ENCODE measurements around the gene BCOR.
A peak's percentile ranks its signal among the peaks of the same experiment; 100 is the strongest.

The BCOR gene

DNA sequence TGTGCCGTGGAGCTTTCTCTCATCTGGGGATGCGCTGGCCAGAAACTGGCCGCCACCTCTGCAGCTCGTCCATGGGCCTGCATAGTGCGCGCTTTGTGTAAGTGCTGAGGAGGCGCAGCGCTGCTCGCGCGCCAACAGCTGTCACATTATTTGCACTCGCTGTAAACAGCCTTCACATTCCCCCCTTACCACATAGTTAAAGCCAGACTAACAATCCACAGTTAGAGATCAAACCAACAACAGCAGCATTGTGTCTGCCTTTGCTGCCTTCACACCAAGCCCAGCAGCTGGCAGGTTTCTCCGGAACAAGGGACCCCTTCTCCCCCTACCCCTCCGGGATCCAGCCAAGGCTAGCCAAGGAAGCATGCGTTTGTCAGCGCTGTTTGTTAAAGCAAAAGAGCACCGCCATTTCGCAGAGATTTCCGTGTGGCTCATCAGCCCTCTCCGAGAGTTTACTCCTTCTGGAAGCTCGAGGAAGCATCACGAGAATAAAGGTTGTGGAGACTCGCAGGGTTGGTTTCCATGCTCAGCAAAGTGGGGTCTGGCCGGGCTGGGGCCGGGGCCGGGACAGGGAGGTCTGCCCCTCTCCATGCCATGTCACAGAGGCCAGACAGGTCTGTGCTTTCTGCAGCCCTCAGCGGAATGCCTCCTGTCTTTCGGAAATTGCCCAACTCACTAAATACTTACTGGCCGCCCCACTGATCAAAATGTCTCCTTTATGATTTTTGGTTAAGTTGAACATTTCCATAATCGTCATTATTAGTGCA lies 11.0 kb downstream of the BCOR start:
- Mint-ChIP-seq H3K36me3 (peaks cover 37% of the 10 kb centered on the region), H3K9me3 (no peaks in the 10 kb centered on the region), H3K4me1 (peaks cover 69% of the 10 kb centered on the region), H3K4me3 (no peak overlapping the region), H3K27ac (no peak overlapping the region)
- ATAC-seq (no peak), DNase-seq (ENCODE audit: low spot score in 2 of 2) (no peak)

GRCh38 chrX:40085714-40086113 lies 12.0 kb downstream of the BCOR start:
- Mint-ChIP-seq H3K4me3 (no peak overlapping the region), H3K9me3 (no peaks in the 10 kb centered on the region), H3K27ac (no peak overlapping the region), H3K4me1 (peaks cover 65% of the 10 kb centered on the region), H3K36me3 (peaks cover 37% of the 10 kb centered on the region)
- no peak for ATAC-seq
- no peak for DNase-seq (ENCODE audit: low spot score in 2 of 2)

- Mint-ChIP-seq H3K9me3 (no peaks in the 10 kb centered on the region), H3K4me3 (peak overlapping the region; percentile 64), H3K27ac (no peak overlapping the region), H3K4me1 (peaks cover 63% of the 10 kb centered on the region), H3K36me3 (peaks cover 41% of the 10 kb centered on the region)
- DNase-seq (ENCODE audit: low spot score in 2 of 2) (no peak), ATAC-seq (no peak)
Observed at GRCh38 chrX:40085102-40085551, 12.6 kb downstream of the BCOR start.

- H3K36me3 Mint-ChIP-seq, result peaks cover 47% of the 10 kb centered on the region
- ATAC-seq (no peak), DNase-seq (ENCODE audit: low spot score in 2 of 2) (no peak)
- H3K4me1 Mint-ChIP-seq, result peaks cover 64% of the 10 kb centered on the region
- H3K9me3 Mint-ChIP-seq, result no peaks in the 10 kb centered on the region
- no peak overlapping the region for H3K27ac Mint-ChIP-seq
- H3K4me3 Mint-ChIP-seq, result peak overlapping the region; percentile 64
Observed at GRCh38 chrX:40084471-40085101, 13.2 kb downstream of the BCOR start.

GRCh38 chrX:40083979-40084359 lies 13.8 kb downstream of the BCOR start:
- ATAC-seq (no peak), DNase-seq (ENCODE audit: low spot score in 2 of 2) (no peak)
- Mint-ChIP-seq H3K36me3 (peaks cover 51% of the 10 kb centered on the region), H3K9me3 (no peaks in the 10 kb centered on the region), H3K27ac (no peak overlapping the region), H3K4me1 (peaks cover 66% of the 10 kb centered on the region), H3K4me3 (peak overlapping the region; percentile 64)

GRCh38 chrX:40083120-40083978 lies 14.4 kb downstream of the BCOR start:
- H3K27ac Mint-ChIP-seq, result peak overlapping the region; percentile 64
- peak overlapping the region; percentile 64 for H3K4me3 Mint-ChIP-seq
- ATAC-seq, result peak; percentile 45
- DNase-seq (ENCODE audit: low spot score in 2 of 2), result no peak
- H3K9me3 Mint-ChIP-seq, result no peaks in the 10 kb centered on the region
- peaks cover 48% of the 10 kb centered on the region for H3K36me3 Mint-ChIP-seq
- H3K4me1 Mint-ChIP-seq, result peaks cover 61% of the 10 kb centered on the region

GRCh38 chrX:40082447-40083119 lies 15.2 kb downstream of the BCOR start:
- H3K4me3 Mint-ChIP-seq, result peak overlapping the region; percentile 20
- peak overlapping the region; percentile 64 for H3K27ac Mint-ChIP-seq
- no peaks in the 10 kb centered on the region for H3K9me3 Mint-ChIP-seq
- H3K4me1 Mint-ChIP-seq, result peaks cover 61% of the 10 kb centered on the region
- DNase-seq (ENCODE audit: low spot score in 2 of 2), result no peak
- peaks cover 53% of the 10 kb centered on the region for H3K36me3 Mint-ChIP-seq
- no peak for ATAC-seq

- DNase-seq (ENCODE audit: low spot score in 2 of 2), result no peak
- H3K4me1 Mint-ChIP-seq, result peaks cover 60% of the 10 kb centered on the region
- no peak for ATAC-seq
- no peak overlapping the region for H3K4me3 Mint-ChIP-seq
- H3K36me3 Mint-ChIP-seq, result peaks cover 57% of the 10 kb centered on the region
- H3K9me3 Mint-ChIP-seq, result no peaks in the 10 kb centered on the region
- no peak overlapping the region for H3K27ac Mint-ChIP-seq
Observed at GRCh38 chrX:40081679-40082068, 16.1 kb downstream of the BCOR start.

DNA sequence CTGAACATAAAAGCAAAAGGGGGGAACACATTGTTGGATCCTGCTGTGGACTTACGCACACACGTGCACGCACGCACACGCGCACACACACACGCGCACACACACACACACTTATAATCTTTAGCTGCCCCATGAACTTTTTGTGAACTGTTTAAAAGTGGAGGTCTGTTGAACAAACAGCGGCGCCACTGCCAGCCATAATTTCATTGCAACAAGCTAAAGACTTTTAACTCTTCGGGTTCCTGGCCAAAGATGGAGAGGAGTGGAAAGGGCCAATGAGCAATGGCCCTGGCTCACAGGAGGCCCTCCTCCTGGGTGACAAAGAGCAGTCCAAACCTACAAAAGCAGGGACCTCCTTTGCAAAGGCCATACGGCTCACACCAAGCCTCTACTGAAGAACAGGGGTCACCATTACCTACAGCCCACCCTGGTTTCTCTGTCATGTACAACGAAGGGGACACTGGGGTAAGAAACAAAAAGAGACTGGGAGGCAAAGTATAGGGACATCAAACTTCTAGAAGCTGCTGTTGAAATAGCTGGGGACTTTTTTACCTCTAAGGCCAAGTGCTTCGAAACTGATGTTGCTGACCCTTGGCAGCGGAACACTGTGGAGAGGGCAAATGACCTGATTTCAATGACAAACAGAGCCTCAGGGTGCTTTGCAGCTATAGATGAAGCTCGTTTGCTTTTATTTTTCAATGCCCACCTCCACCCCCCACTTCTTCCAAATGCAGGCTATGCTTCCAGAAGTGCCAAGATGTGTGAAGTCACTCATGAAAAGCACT lies 16.7 kb downstream of the BCOR start:
- Mint-ChIP-seq H3K4me1 (peaks cover 58% of the 10 kb centered on the region), H3K9me3 (no peaks in the 10 kb centered on the region), H3K36me3 (peaks cover 63% of the 10 kb centered on the region), H3K27ac (no peak overlapping the region), H3K4me3 (no peak overlapping the region)
- ATAC-seq, result no peak
- DNase-seq (ENCODE audit: low spot score in 2 of 2), result no peak

DNA sequence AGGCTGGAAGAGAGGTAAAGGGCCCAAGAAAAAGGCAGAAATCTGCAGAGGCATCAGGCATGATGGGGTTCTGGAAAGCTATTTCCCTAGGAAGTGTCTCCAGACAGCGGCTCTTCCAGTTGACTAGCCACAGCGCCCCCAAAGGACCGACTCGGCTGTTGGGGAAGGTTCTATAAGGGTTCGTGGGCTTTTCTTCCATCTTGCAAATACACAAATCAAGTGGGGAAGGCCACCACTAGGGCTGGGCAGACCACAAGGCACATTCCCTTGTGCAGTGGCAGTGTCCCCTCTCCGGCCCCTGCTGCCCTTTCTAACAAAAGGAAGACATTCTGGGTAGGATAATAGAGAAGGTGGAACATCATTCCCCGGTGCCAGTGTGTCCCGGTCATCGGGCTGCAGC lies 18.2 kb downstream of the BCOR start:
- peaks cover 45% of the 10 kb centered on the region for H3K4me1 Mint-ChIP-seq
- DNase-seq (ENCODE audit: low spot score in 2 of 2) (no peak), ATAC-seq (no peak)
- H3K4me3 Mint-ChIP-seq, result no peak overlapping the region
- no peaks in the 10 kb centered on the region for H3K9me3 Mint-ChIP-seq
- H3K27ac Mint-ChIP-seq, result no peak overlapping the region
- H3K36me3 Mint-ChIP-seq, result peaks cover 74% of the 10 kb centered on the region

- Mint-ChIP-seq H3K9me3 (no peaks in the 10 kb centered on the region), H3K4me1 (peaks cover 47% of the 10 kb centered on the region), H3K4me3 (no peak overlapping the region), H3K36me3 (peaks cover 81% of the 10 kb centered on the region), H3K27ac (no peak overlapping the region)
- DNase-seq (ENCODE audit: low spot score in 2 of 2), result no peak
- ATAC-seq, result no peak
Observed at GRCh38 chrX:40078489-40079227, 19.1 kb downstream of the BCOR start.

- Mint-ChIP-seq H3K36me3 (peaks cover 88% of the 10 kb centered on the region), H3K4me1 (peaks cover 52% of the 10 kb centered on the region), H3K4me3 (no peak overlapping the region), H3K27ac (no peak overlapping the region), H3K9me3 (no peaks in the 10 kb centered on the region)
- ATAC-seq (no peak), DNase-seq (ENCODE audit: low spot score in 2 of 2) (no peak)
Observed at GRCh38 chrX:40077906-40078305, 19.9 kb downstream of the BCOR start.

GRCh38 chrX:40076750-40077575 lies 20.8 kb downstream of the BCOR start:
- Mint-ChIP-seq H3K4me1 (peaks cover 48% of the 10 kb centered on the region), H3K4me3 (no peak overlapping the region), H3K36me3 (peaks cover 90% of the 10 kb centered on the region), H3K27ac (peak overlapping the region; percentile 45), H3K9me3 (no peaks in the 10 kb centered on the region)
- ATAC-seq, result no peak
- DNase-seq (ENCODE audit: low spot score in 2 of 2), result no peak
